HepG2 (cell line): Measurements from ENCODE around the gene PRKAR1B. TPM values are rescaled to one million over a fixed set of nuclear protein-coding genes. Genes with fewer than 3 reads are reported as not detected.

Experiments used
- ARID4A ChIP-seq: sonication (generic); formaldehyde crosslinking; IDR thresholded peaks from 2 replicates; pipeline ENCODE4 v1.5.0; 2020; ENCODE audit warnings: mild to moderate bottlenecking, missing genetic modification reagents, borderline replicate concordance
- ELF1 ChIP-seq: sonication (generic); formaldehyde crosslinking; IDR thresholded peaks from 2 replicates; pipeline ENCODE4 v1.4.0; 2020; ENCODE audit warnings: missing genetic modification reagents
- ELF4 ChIP-seq: sonication (generic); formaldehyde crosslinking; IDR thresholded peaks from 2 replicates; pipeline ENCODE4 v1.5.0; 2020; ENCODE audit warnings: missing genetic modification reagents, mild to moderate bottlenecking, moderate library complexity, borderline replicate concordance
- GABPB1 ChIP-seq: IDR thresholded peaks from 2 replicates; pipeline ENCODE4 v1.6.1; 2016; ENCODE audit warnings: mild to moderate bottlenecking, missing genetic modification reagents, moderate library complexity, missing compliant biosample characterization
- GPN1 ChIP-seq: sonication (generic); formaldehyde crosslinking; IDR thresholded peaks from 2 replicates; pipeline ENCODE4 v1.5.1; 2020; ENCODE audit warnings: missing genetic modification reagents, borderline replicate concordance
- HNF1B ChIP-seq: sonication (generic); formaldehyde crosslinking; IDR thresholded peaks from 2 replicates; pipeline ENCODE4 v1.5.1; 2020; ENCODE audit warnings: mild to moderate bottlenecking, moderate library complexity, missing genetic modification reagents
- HOXA3 ChIP-seq: sonication (generic); formaldehyde crosslinking; IDR thresholded peaks from 2 replicates; pipeline ENCODE4 v1.5.0; 2020; ENCODE audit warnings: missing genetic modification reagents
- NRL ChIP-seq: sonication (generic); formaldehyde crosslinking; IDR thresholded peaks from 2 replicates; pipeline ENCODE4 v1.5.0; 2020; ENCODE audit warnings: missing genetic modification reagents, mild to moderate bottlenecking, moderate library complexity, borderline replicate concordance
- POLR2G ChIP-seq: fragments of 200-400 bp; formaldehyde crosslinking; IDR thresholded peaks from 2 replicates; pipeline ENCODE4 v1.6.1; 2018; ENCODE audit warnings: mild to moderate bottlenecking, low read depth, low read length, moderate library complexity
- RBAK ChIP-seq: sonication (generic); formaldehyde crosslinking; IDR thresholded peaks from 2 replicates; pipeline ENCODE4 v1.5.1; 2020; ENCODE audit warnings: mild to moderate bottlenecking, missing genetic modification reagents
- SOX13 ChIP-seq, 3 experiments: fragments of 450-650 bp in 1 of 3; sonication (generic) in 1 of 3; formaldehyde crosslinking in 1 of 3; IDR thresholded peaks in 2 of 3; conservative IDR thresholded peaks in 1 of 3; 2 replicates each; pipeline versions ENCODE4 v1.5.0 to v1.6.1; 2016 to 2020; ENCODE audit warnings: antibody characterized with exemption in 1 of 3, mild to moderate bottlenecking in 1 of 3, missing compliant biosample characterization in 1 of 3, missing genetic modification reagents in 1 of 3, moderate library complexity in 1 of 3
- ZBTB10 ChIP-seq: sonication (generic); formaldehyde crosslinking; IDR thresholded peaks from 2 replicates; pipeline ENCODE4 v1.4.0; 2020; ENCODE audit warnings: missing genetic modification reagents, borderline replicate concordance
- ZBTB25 ChIP-seq: IDR thresholded peaks from 2 replicates; pipeline ENCODE4 v1.6.1; 2018; ENCODE audit warnings: missing genetic modification reagents
- ZNF484 ChIP-seq: sonication (generic); formaldehyde crosslinking; IDR thresholded peaks from 2 replicates; pipeline ENCODE4 v1.5.1; 2020; ENCODE audit warnings: mild to moderate bottlenecking, low read depth, missing genetic modification reagents, borderline replicate concordance
- ZNF615 ChIP-seq: sonication (generic); formaldehyde crosslinking; IDR thresholded peaks from 2 replicates; pipeline ENCODE4 v1.5.0; 2020; ENCODE audit warnings: mild to moderate bottlenecking, missing genetic modification reagents, borderline replicate concordance
- ZNF619 ChIP-seq: sonication (generic); formaldehyde crosslinking; IDR thresholded peaks from 2 replicates; pipeline ENCODE4 v1.4.0; 2020; ENCODE audit warnings: mild to moderate bottlenecking, missing genetic modification reagents
- ZNF724P ChIP-seq: sonication (generic); formaldehyde crosslinking; IDR thresholded peaks from 2 replicates; pipeline ENCODE4 v1.8.0; 2022; ENCODE audit warnings: missing genetic modification reagents, borderline replicate concordance
- ZNF792 ChIP-seq: IDR thresholded peaks from 2 replicates; pipeline ENCODE4 v1.6.1; 2016
- polyA plus RNA-seq, 8 experiments: library from polyadenylated mRNA; depleted of rRNA in 3 of 8; stranded (reverse) in 7 of 8; unstranded in 1 of 8; fragments of >200 nt; fragmentation: Illumina TruSeq in 4 of 8; extraction: Trizol in 4 of 8; gene quantifications; 2 replicates each; pipeline versions ENCODE4 v1.2.1 to v1.2.3, GENCODE V29; 2011 to 2016; ENCODE audit warnings: low read depth in 4 of 8, missing spikeins in 1 of 8, mixed read lengths in 1 of 8; ENCODE audit not compliant: insufficient read depth in 1 of 8
- total RNA-seq, 5 experiments: library from RNA; depleted of rRNA; stranded (reverse); fragments of >200 nt; fragmentation: Illumina TruSeq; extraction: Trizol; gene quantifications; 2 replicates each; pipeline ENCODE4 v1.2.3, GENCODE V29; 2016; ENCODE audit warnings: low read depth in 1 of 5

PRKAR1B gene
- total and polyA plus RNA-seq, 2 of the 13 experiments (the other 11 are each of a cell fraction or from before 2014, with no cell fraction given): 7.9 to 28.2 TPM

GRCh38 chr7:539731-540411 lies 187.2 kb downstream of the PRKAR1B start (continued):
- no peak for TF ChIP-seq ZNF484 (CRISPR knock-in tag)
- no peak for TF ChIP-seq ZNF724P (CRISPR knock-in tag)
- TF ChIP-seq ELF1 (CRISPR knock-in tag): no peak
- TF ChIP-seq ZNF792: no peak
- no peak for TF ChIP-seq ARID4A
- TF ChIP-seq ZNF615 (CRISPR knock-in tag): no peak
- no peak for TF ChIP-seq GPN1
- no peak for TF ChIP-seq ZNF619
- TF ChIP-seq HNF1B: 0 out of 2 replicates have a peak, but pooled peaks have one; percentile 30
- TF ChIP-seq ZBTB10: peak; percentile 68; the same call in 1 of the 2 replicates
- TF ChIP-seq HOXA3 (CRISPR knock-in tag): peak; percentile 53
- 0 out of 2 replicates have a peak, but pooled peaks have one; percentile 6 for TF ChIP-seq POLR2G
- no peak for TF ChIP-seq ELF4 (CRISPR knock-in tag)
- TF ChIP-seq GABPB1 (CRISPR knock-in tag): peak; percentile 14; the same call in 1 of the 2 replicates
- 0 out of 2 replicates have a peak, but pooled peaks have one; percentile 35 for TF ChIP-seq ZBTB25 (CRISPR knock-in tag)
- TF ChIP-seq SOX13 (IDR thresholded peaks at IDR 0.05): no peak
- TF ChIP-seq SOX13 (CRISPR knock-in tag; conservative IDR thresholded peaks at IDR 0.05 in 1 of 2, IDR thresholded peaks at IDR 0.05 in 1 of 2): 0 out of 4 replicates have a peak, but pooled peaks of 1 of the 2 experiments have one; percentile 14
- no peak for TF ChIP-seq RBAK (CRISPR knock-in tag)
- TF ChIP-seq NRL (CRISPR knock-in tag): no peak
